Stimulated activated CD8-positive, alpha-beta memory T cell treated with anti-CD3 and anti-CD28 coated beads, Interleukin-12 subunit alpha, Interleukin-12 subunit beta, amount 100 ng/mL, for 4 hours (primary cell): ENCODE measurements around the gene CELSR2.
"Not testable (repeated sequence)": the region's sequence is repeated elsewhere in the genome, so short reads cannot be mapped to it uniquely, and the experiment has no call there.

Experiments used
- DNase-seq: peaks from one replicate; pipeline ENCODE4 v3.0.0-alpha.2; 2020; ENCODE audit warnings: low read depth

Gene CELSR2

DNA sequence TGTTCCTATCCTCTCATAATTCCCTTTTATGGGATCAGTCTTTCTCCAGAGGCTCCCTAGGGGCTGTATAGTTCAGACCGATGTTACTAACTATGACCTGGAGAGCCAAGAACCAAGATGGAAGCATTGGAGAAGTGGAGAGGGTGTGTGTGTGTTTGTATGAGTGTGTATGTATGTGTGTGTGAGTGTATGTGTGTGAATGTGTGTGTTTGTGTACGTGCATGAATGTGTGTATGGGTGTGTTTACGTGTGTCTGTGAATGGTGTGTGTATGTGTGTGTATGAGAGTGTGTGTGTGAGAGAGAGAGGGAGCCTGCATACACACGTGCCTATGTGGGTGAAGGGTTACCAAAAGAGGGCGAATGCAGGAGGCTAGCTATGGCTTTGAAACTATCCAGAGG, 52.5 kb downstream of the CELSR2 start:
- DNase-seq: no peak

GRCh38 chr1:109304226-109304920, 55.0 kb downstream of the CELSR2 start:
- no peak for DNase-seq

- not testable (repeated sequence) for DNase-seq
Observed at GRCh38 chr1:109305991-109306390, 56.7 kb downstream of the CELSR2 start.

DNA sequence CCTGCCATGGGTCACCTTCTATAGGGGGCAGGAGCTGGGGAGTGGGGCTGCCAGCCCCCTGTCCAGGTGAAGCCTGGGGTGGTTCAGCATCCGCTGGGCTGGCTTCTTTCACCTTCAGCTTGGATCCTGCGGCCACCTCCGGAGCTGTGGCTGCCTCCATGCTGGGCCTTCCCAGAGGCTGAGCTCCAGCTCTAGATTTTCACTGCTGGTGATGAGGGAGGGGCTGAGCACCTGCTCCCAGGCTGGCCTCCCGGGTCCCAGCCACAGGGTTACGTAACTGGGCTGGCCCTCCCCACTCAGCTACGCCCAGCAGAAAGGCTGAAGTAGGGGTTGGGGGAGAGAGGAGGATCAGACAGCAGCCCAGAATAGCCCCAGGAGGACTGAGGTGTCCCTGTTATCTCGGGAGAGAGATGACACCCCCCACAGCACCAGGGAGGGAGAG, 57.5 kb downstream of the CELSR2 start, which contains the start of gene MYBPHL:
Gene MYBPHL (minus strand): TSS at position 180 of the 442 bp plus-strand sequence. CDS start 20 bp downstream, at position 160.
- DNase-seq: no peak

DNA sequence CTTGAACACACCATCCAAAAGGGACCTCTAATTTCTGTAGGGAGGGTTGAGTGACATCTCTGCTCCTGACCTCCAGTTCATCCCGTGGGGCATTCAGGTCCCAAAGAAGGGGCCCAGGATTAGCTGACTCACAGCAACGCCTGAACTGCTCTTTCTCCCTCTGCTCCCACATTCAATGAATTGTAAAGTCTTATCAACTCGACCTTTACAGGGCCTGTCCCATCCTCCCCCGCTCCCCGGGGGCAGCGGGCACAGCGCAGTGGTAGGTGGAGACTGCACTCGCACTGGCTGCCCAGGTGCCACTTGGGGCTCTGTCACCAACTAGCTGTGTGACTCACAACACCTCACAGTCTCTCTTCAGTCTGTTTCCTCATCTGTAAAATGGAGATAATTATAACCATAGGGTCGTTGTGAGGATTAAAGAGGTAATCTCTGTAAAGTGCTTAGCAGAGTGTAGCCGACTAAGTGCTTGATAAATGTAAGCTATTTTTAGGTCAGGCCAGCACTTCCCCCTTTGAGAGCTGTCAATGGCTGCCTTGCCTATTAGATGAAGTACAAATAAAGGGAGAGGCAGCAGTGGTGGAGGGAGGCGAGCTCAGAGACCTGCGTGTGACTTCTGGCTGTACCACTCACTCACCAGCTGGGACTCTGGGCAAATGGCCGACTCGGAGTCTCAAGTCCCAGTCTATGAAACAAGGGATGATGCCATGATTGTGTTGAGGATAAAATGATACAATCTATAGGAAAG, 58.1 kb downstream of the CELSR2 start:
- no peak for DNase-seq

DNA sequence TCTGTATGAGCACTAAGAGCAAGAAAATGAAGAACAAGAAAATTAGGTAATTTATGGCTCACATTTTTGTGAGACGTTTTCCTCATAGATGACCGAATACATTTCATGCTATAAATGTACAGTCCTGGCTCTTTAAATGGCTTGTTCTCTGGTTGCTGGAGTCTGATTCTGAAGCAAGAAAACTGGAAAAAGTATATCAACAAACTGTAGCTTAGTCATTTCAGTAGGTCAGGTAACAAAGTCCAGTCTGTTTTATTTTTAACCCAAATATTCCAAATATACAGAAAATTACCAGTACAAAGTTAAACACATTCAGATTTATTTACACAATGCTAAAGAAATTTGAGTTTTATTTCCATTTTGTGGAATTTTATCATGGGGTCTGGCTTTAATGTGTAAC, 60.0 kb downstream of the CELSR2 start:
- no peak for DNase-seq

- no peak for DNase-seq
Observed at GRCh38 chr1:109312246-109312645, 62.9 kb downstream of the CELSR2 start.

DNA sequence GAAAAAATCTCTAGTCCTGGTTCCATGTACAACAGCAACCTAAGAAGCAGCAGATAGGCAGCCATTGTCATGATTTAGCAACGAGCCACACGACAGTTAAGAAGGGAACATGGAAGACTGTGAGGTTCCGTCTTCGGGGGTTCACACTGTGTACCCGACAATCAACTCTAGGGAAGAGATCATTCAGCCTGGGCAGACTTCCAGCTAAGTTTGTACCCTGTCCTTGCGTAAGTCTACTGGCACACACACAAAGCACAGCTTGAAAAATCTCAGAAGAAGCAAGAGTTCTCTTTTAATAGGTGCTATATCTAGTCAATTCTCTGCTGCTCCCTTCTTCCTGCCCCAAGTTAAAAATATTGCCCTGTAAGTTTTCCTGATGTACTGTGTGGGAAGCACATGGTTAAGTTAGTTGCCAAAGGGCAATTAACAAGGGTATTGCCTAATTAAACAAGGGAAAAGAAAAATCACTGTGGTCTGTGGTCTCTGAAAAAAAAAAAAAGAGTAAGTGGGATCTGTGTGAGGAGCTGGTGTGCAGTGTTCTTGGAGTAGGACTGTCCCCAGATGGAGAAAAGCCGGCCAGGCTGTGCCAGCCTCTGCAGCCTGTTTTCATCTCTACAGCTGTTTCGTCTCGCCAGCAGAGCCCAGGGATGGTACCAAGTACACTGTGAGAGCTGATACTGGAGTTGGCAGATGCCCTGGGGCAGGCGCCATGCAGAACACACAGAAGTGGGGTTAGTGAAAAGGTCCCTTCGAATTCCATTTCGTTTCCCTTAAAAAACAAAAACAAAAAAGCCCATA, 63.8 kb downstream of the CELSR2 start:
- no peak for DNase-seq

DNA sequence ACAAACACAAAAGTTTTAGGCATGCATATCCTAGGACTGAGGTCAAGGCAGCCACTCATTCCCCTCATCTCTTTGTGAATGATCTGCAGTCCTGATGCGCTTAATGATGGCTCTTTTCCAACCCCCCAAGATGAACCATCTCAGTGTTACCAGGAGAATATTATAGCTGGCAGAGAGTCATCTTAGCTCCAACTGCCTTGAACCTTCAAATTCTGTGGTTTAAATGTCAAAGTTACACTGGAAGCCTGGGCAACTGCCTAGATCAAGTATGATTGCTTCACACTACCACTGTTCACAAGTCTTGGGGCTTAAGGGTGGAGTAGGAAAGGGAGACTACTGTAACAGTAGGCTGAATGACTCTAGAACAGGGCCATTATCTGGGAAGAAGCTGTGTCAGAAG, 65.5 kb downstream of the CELSR2 start:
- DNase-seq: no peak

DNA sequence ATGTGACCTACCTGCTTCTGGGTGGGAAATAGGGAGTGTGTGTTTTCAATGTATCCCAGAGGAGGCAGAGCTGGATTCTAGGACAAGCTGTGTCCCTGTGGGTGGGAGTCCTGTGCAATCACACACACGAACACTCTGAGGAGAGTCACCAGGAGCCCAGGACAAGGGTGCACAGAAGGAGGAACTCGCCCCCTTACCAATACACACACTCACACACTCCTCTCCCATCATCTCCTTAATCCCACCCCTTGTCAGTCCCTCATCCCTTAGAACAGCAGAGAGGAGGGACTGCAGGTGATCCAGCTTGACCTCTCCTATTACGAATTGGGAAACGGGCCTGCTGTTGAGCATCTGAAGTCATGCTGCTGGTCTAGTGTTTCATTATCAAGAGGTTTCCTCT, 65.9 kb downstream of the CELSR2 start:
- no peak for DNase-seq

- no peak for DNase-seq
Observed at GRCh38 chr1:109316506-109316905, 67.2 kb downstream of the CELSR2 start.

- no peak for DNase-seq
Observed at GRCh38 chr1:109319114-109319513, 69.8 kb downstream of the CELSR2 start.

- no peak for DNase-seq
Observed at GRCh38 chr1:109322974-109323373, 73.6 kb downstream of the CELSR2 start.
